ENCODE data around the gene THAP7.

The THAP7 gene

DNA sequence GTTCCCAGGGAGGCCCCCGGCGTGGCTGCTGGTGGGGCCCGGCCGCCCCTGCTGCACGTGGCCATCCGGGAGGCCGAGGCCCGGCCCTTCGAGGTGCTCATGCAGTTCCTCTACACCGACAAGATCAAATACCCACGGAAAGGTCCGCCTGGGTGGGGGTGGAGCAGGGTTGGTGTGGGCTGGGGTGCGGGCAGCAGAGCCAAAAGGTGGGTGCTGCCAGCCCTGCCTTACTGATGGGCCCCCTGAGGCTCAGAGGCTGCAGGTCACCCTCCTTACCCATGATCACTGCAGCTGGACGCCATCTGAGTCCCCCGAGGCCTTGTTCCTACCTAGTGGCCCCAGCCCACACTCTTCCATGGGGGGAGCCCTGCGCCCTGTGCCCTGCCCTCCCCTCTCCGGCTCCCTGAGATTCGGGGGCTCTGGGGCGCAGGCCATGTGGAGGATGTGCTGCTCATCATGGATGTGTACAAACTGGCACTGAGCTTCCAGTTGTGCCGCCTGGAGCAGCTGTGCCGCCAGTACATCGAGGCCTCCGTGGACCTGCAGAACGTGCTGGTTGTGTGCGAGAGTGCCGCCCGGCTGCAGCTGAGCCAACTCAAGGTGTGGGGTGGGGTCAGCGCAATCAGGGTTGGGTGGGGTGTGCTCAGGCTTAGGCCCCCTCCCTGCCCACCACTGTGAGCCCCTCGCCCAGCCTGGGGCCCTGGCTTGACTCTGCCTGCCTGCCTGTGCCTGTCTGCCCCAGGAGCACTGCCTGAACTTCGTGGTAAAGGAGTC, 7.6 kb downstream of the THAP7 start:
- DNase-seq (ENCODE audit: low read depth in 2 of 2): no peak

DNA sequence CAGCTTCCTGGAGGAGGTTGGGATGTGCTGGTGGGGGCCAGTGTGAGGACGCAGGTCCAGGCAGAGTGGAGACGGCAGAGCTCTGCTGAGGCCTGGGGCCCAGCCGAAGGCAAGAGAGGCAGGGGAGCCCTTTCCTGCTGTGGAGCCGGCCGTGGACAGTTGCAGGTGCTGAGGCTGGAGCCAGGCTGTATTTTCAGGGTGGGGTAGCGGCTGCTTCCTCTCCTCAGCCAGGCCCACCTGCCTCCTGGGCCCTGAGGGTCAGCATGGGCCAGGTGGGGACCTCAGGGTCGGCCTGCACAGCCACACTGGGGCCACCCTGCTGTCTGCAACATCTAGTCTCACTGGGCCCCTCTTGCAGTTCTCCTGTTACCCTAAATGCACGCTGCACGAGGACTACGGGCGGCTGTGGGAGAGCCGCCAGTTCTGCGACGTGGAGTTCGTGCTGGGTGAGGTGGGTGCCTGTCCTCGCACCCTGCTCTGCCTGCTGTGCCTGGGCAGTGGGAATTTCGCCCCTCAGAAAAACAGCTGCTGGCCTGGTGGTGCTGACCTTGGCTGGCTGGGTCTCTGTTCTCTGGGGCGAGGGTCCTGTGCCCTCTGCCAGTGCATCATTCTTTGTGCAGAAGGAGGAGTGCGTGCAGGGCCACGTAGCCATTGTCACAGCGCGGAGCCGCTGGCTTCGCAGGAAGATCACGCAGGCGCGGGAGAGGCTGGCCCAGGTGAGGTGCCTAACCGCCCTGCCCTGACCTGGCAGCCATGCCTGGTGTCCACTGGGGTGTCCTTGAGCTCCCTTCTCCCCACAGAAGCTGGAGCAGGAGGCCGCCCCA, 8.4 kb downstream of the THAP7 start:
- DNase-seq (ENCODE audit: low read depth in 2 of 2): no peak

DNA sequence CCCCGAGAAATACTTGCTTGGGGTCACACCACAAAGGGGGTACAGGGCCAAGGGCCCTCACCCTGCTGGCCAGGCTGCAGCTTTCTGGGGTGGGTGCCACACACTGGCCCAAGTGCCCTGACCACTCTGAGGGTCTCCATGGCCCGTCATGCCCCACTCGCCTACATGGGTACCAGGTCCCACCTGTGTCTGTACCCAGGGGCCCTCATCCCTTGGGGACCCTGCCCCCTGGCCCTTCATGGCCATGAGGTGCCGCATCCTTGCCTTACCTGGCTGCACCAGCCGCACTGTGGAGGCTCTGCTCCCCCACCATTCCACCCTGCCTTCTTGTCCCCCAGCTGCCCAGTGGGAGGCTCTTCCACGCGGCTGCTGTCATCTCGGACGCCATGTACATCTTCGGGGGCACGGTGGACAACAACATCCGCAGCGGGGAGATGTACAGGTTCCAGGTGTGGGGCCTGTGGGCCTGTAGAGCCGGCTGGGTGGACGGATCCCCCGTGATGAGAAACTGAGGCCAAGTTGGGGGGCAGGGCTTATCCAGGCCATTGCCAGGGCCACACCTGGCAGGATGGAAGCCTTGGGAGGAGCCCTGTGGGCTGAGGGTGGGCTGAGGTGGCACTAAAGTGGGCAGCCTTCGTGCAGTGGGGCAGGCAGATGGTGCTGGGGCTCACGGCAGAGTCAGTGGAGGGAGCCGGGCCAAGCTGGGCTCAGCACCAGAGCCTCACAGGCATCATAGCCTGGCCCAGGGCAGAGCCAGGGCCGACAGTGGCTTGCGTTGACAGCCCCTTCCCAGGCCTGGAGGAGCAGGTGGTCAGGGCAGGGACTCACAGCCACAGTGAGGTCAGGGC, 9.2 kb downstream of the THAP7 start:
- no peak for DNase-seq (ENCODE audit: low read depth in 2 of 2)

DNA sequence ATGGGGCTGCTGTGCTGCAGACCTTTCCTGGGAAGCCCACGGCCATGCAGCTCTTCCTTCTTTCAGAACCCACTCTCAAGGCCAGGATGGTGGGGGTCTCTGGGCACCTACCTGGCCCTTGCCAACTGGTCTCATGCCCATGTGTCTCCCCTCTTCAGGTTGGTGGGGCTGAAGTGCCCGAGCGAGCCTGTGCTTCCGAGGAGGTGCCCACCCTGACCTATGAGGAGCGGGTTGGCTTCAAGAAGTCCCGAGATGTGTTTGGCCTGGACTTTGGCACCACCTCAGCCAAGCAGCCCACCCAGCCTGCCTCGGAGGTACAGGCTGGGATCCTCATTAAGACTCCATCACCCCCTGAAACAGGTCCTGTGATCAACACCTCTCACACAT, 9.9 kb downstream of the THAP7 start:
- no peak for DNase-seq (ENCODE audit: low read depth in 2 of 2)

DNA sequence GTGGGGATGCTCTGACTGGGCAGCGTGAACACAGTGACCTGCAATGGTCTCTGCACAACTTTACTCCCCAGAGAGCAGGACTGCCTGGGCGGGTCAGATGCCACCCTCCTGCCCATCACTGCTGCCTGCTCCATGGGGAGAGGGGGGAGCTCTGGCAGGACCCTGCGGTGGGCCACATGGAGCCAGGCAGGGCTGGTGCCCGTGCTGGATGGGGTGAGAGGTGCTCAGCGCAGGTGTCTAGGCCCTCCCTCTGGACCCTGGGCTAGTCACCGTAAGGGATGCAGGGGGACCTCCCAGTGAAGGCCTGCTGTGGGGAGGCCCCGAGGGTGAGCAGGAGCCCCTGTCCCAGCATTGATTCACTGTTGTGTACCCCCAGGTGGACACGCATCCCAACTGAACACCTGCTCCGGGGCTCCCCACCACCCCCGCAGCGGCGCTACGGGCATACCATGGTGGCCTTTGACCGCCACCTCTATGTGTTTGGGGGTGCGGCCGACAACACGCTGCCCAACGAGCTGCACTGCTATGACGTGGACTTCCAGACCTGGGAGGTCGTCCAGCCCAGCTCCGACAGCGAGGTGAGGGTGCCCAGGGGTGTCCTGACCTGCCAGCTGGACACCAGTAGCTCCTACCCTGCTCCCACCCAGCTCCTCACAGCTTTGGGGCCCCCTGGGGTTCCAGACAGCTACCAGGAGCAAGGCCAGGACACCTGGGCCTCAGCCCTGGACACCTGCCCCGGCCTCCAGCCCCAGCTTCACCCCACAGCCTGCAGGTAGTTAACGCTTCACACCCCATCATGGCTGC, 10.5 kb downstream of the THAP7 start:
- no peak for DNase-seq (ENCODE audit: low read depth in 2 of 2)

DNA sequence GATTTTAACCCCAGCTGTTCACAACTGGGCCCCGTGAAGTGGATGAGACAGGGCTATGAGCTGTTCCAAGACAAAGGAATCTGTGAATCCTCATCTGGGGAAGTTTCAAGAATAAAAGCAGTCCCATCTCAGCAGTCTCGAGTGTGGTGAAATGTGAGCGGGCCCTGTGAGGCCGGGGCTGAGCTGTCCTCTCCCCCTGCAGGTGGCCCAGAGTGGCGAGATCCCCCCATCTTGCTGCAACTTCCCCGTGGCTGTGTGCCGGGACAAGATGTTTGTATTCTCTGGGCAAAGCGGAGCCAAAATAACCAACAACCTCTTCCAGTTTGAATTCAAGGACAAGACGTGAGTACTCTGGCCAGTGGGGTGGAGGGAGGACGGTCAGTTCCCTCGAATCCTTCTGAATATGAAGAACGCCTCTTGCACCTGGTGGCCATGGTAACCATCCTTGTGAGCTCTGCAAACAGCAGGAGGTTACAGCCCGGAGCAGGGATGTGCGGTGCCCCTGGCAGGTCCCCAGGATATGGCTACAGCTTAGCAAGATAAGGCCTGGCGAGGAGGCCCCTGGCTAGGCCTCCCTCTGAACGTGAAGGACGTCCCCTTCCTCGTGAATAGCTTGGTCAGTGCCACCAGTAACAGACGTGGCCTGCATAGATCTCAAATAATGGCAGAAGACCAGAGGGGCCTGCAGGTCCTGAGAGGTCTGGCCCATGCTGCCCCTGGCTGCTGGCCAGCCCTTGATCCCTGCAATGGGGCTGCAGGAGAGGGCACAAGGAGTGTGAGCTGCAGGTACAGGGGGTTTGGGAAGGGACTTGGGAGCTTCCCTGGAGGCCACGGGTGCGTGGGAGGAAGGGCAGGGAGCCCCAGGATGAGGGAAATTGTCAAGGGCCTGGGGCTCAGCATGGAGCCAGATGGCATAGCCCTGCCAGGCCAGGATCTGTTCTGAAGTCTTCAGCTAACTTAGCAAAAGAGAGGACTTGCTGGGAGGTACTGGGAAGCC, 11.4 kb downstream of the THAP7 start:
- no peak for DNase-seq (ENCODE audit: low read depth in 2 of 2)

DNA sequence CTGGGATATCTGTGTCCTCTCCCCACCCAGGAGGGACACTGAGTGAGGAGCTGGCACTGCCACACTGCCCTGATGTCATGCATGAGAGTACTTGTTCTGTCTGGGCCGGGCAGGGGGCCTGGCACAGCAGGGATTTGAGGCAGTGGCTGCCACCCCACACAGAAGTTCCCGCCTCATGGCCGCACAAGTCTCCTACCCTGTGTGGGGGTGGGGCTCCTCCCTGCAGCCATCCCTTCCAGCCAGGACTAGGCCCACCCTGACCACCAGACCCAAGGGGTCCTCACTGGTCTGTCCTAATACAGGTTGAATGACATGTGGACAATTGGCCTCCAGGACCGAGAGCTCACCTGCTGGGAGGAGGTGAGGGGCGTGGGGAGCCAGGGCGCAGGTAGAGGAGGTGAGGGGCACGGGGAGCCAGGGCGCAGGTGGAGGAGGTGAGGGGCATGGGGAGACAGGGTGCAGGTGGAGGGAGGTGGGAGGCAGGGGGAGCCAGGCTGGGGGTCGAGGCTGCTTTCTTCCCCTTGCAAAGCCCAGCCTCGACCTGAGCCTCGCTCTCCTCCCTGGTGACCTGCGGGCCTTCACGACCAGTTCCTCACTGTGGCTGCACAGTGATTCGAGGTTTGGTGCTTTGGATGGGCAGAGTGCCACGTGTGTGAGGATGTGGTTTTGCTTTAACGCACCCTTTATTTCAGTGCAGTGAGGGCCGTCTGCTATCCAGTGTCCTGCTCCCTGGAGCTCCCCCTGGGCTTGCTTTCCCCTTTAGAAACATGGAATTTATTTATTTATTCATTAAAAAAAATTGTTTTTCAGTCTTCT, 12.4 kb downstream of the THAP7 start:
- DNase-seq (ENCODE audit: low read depth in 2 of 2): no peak

DNA sequence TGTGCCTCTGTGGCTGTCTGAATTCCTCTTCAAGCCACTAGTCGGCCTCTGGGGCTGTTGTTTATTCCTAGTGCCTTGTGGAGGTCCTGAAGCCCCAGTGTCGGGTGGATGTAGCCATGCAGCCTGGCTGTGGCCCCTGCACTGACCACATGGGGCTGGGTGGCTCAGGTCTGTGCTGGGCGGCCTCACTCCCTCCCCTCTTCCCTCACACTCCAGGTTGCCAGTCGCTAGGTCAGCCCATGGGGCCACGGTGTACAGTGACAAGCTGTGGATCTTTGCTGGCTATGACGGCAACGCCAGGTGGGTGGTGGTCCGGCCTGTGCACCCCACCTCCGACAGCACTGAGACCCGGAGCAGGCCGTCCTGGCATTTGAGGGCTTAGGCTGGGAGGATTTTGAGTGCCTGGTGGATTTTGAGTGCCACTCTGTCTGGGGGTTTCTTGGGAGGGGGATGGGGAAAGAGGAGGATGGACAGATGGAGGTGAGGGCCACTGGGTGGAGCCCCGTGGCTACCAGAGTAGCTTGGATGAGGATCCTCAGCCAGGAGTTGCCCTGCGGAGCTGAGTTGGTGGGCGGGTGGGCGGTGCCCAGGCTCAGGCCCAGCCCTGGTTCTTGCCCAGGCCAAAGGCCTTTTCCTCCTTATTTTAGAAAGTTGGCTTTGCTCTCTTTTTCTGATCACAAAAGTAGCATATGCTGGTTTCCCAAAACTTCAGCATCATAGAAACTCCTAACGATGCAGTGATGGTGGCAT, 13.2 kb downstream of the THAP7 start:
- no peak for DNase-seq (ENCODE audit: low read depth in 2 of 2)

DNA sequence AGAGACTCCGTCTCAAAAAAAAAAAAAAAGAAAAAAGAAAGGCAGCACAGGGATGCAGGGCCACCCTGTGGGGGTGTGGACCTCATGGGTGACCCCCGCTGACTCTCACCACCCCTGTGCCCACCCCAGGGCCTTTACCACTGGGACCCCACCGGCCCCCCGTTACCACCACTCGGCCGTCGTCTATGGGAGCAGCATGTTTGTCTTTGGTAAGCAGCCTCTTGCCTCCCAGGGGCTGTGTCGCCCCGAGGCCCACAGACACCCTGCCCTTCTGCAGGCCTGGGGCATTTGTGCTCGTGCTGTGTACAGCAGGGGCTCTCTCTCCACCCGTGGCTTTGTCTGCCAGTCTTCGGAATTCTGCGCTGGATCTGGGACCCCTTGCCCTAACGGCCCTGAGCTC, 14.5 kb downstream of the THAP7 start:
- no peak for DNase-seq (ENCODE audit: low read depth in 2 of 2)

DNA sequence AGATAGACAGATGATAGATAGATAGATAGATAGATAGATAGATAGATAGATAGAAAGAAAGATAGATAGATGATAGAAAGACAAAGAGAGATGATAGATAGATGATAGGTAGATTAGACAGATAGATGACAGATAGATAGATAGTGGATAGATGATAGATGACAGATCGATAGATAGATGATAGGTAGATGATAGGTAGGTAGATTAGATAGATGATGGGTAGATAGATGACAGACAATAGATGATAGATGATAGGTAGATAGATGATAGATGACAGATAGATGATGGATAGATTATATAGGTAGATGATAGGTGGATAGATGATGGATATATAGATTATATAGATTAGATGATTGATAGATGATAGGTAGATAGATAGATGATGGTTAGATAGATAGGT, 15.6 kb downstream of the THAP7 start:
- no peak for DNase-seq (ENCODE audit: low read depth in 2 of 2)

DNA sequence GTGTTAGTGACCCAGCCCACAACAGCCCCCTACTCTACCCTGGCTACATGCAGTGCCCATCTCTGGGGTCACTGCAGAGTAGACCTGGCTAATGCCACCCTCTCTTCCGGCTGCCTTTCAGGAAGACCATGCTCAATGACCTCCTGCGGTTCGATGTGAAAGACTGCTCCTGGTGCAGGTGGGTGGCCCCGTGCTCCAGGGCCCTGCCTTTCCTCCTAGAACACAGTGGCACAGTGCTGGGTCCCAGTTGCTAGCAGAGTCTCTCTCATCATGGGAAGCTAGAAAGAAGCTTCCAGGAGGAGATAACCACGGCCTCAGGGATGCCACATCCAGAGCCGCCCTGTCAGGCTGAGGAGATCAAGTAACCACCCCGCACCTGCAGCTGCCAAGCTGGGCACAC, 16.2 kb downstream of the THAP7 start:
- DNase-seq (ENCODE audit: low read depth in 2 of 2): no peak

DNA sequence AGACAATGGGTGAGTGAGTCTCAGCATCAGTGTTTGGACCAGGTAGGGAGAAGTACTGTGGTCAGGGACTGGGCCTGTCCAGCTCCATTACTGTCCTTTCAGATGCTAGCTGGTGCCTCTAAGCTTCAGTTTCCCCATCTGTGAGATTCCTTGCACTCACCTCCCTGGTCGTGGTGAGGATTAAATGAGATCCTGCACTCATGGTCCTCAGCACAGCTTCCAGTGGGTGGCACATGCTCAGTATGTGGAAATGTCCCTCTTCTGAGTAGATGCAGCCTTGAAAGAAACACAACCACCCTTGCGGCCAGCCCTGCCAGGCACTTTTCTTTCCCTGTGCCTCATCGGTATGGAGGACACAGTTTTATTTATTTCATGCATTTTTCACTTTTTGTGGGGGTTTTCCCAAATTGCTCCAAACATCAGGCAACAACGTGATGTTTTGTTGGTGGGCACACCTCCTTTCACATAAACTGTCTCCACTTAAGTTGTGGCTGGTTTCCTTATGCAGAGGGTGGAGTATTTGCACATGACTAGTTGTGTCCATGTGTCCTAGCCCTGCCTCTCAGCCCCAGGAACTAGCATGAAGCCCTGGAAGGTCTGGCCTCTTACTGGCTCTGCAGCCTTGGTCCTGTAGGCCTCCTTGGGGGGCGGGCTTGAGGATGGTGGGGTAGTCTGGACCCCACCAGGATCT, 18.7 kb downstream of the THAP7 start:
- no peak for DNase-seq (ENCODE audit: low read depth in 2 of 2)

DNA sequence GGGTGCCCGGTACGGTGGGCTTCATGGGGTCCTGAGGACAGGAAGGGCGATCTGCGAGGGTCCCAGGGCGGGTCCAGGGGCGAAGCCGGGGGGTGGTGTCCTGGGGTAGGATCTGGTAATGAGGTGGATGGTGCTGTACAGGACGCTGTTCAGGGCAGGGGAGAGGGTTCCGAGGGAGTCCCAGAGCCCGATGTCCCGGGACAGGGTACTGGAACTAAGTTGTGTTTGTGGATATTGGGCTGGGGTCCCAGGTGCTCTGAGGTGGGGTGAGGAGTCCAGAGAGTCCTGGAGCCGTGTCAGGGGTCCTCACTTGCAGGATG, 19.4 kb downstream of the THAP7 start:
- no peak for DNase-seq (ENCODE audit: low read depth in 2 of 2)

DNA sequence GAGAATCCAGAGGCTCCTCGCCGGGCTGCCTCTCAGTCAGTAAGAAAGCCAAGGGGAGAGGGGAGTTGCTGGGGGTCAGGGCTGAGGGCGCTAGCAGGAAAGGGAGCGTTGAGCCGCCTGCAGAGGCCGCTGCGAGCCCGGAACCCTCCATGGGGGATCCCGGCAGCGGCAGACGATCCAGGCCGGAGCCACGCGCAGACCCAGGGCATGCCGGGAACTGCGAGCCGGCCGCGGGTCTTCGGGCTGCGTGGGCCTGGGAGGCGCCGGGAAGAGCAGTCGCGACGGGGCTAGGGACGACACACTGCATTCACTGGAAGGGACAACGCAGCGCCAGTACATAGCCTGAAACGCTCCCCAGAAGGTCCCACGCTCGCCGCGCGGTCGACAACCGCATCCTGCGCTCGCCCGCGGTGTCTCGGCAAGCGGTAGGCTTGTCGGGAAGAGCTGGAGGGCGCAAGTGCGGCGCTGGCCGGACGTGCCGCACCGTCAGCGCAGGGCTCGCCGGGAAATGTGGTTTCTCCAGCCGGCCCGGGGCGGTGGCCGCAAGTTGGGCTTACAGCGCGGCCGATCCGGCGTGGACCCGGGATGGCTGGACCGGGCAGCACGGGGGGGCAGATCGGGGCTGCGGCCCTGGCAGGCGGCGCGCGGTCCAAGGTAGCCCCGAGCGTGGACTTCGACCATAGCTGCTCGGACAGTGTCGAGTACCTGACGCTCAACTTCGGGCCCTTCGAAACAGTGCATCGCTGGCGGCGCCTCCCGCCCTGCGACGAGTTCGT, 19.9 kb downstream of the THAP7 start, which contains the start of gene LZTR1:
LZTR1 (plus strand) TSS at position 511 of the 776 bp plus-strand sequence; CDS start at position 586, 75 bp downstream.
- DNase-seq (ENCODE audit: low read depth in 2 of 2): peak; percentile 58 to 66

DNA sequence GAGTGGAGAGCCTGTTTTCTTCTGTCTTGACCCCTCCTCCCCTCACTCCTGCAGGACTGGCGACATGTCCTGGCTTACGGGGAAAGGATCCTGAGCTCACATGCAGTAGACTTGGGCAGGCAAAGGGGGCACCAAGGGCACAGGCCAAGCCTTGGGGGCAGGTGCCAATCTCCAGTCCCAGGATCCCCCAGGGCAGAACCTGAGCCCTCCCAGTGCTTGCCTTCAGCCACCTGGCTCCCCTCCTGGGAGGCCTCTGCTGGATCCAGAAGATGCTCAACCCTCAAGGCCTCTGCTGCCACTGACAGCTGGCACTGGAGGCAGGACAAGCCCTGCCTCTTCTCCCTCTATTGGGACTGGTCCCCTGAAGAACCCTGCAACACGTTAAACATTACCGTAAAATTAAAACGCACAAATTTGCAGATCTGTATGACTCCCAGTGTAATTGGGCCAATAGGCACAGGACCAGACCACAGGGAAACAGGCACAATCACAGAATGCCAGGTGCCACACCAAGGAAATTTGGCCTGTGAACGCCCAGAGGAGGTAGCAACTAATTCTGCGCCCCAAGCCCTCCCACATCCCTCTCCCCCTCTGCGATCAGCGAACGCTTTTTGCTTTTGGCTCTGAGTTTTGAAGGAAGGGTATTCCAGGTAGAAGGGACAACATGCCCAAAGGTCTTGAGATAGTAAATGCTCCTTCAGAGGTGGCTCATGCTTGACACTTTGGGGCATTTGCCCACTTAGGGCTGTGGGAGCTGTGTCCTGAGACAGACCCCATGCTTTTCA, 20.8 kb downstream of the THAP7 start:
- DNase-seq (ENCODE audit: low read depth in 2 of 2): no peak

DNA sequence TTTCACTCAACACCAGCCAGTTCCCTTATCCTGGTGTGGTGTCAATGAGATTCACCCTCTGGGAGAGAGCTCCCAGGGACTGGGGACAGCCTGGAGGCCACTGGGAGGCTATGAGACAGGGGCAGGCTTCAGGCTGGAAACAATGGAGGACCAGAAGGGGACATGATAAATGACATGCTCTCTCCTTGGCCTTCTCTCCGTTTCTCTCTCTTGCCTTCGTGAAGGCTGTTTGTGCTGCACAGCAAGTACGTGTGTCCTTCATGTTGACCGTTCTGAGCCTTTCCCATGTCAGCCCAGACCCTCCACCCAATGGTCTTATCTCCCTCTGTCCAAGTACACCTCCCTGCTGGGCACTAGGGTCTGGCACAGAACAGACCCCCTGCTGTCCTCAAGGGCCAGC, 21.4 kb downstream of the THAP7 start:
- no peak for DNase-seq (ENCODE audit: low read depth in 2 of 2)

Data from stimulated activated CD4-positive, alpha-beta T cell treated with anti-CD3 and anti-CD28 coated beads, Interleukin-12 subunit alpha, Interleukin-12 subunit beta, amount 100 ng/mL, for 24 hours (primary cell).